ENCODE measurements around the gene KLK5. TPM values are rescaled to one million over a fixed set of nuclear protein-coding genes. Genes with fewer than 3 reads are reported as not detected.

Gene KLK5
- total and polyA plus RNA-seq, 2 of the 13 experiments (the other 11 are each of a cell fraction or from before 2014, with no cell fraction given), result not detected

- TF ChIP-seq THAP7 (CRISPR knock-in tag; IDR thresholded peaks at IDR 0.05) (no peak), ZBTB46 (CRISPR knock-in tag; IDR thresholded peaks at IDR 0.05; ENCODE audit: borderline replicate concordance) (no peak), ZNF878 (CRISPR knock-in tag; IDR thresholded peaks at IDR 0.05) (no peak), ZSCAN21 (CRISPR knock-in tag; IDR thresholded peaks at IDR 0.05; ENCODE audit: borderline replicate concordance) (no peak), ZNF484 (CRISPR knock-in tag; IDR thresholded peaks at IDR 0.05; ENCODE audit: borderline replicate concordance, low read depth) (no peak), GFI1 (CRISPR knock-in tag; IDR thresholded peaks at IDR 0.05; ENCODE audit: borderline replicate concordance) (no peak), CENPBD1 (CRISPR knock-in tag; IDR thresholded peaks at IDR 0.05; ENCODE audit: borderline replicate concordance, low read depth) (no peak), ATM (IDR thresholded peaks at IDR 0.05; ENCODE audit: borderline replicate concordance) (no peak), ETV5 (CRISPR knock-in tag; IDR thresholded peaks at IDR 0.05; ENCODE audit: borderline replicate concordance) (no peak), ZNF720 (CRISPR knock-in tag; IDR thresholded peaks at IDR 0.05) (no peak), ZNF557 (CRISPR knock-in tag; IDR thresholded peaks at IDR 0.05) (no peak)
Measured at GRCh38 chr19:50947123-50947522, 5.7 kb downstream of the KLK5 start (continued).

- no peak for FAIRE-seq
- no peak for TF ChIP-seq ZNF556 (CRISPR knock-in tag; IDR thresholded peaks at IDR 0.05; ENCODE audit: borderline replicate concordance)
- TF ChIP-seq GABPA (IDR thresholded peaks at IDR 0.05; ENCODE audit: low read depth, low read length), result no peak
- no peak for TF ChIP-seq GABPA (CRISPR knock-in tag; IDR thresholded peaks at IDR 0.05; ENCODE audit: low read depth)
- no peak for TF ChIP-seq RXRB (CRISPR knock-in tag; IDR thresholded peaks at IDR 0.05; ENCODE audit: borderline replicate concordance)
- TF ChIP-seq ELF1 (CRISPR knock-in tag; IDR thresholded peaks at IDR 0.05), result no peak
- no TSS peak for BruUV-seq (replicated peaks)
- Histone ChIP-seq H3K27ac (ENCODE audit: extremely low read length, insufficient read depth, low read length) (no peak overlapping the region), H3K36me3 (replicated peaks in 1 of 2; ENCODE audit: control insufficient read depth in 1 of 2, insufficient read depth in 2 of 2, low read length in 2 of 2) (no peaks in the 10 kb centered on the region), H2AFZ (ENCODE audit: low read length) (no peak overlapping the region), H3K79me2 (ENCODE audit: insufficient read depth, low read length) (no peaks in the 10 kb centered on the region), H4K20me1 (ENCODE audit: insufficient read depth, low read length) (no peaks in the 10 kb centered on the region), H3K4me1 (ENCODE audit: insufficient read depth, low read length) (no peaks in the 10 kb centered on the region), H3K4me2 (ENCODE audit: low read depth, low read length) (no peak overlapping the region), H3K27me3 (ENCODE audit: control insufficient read depth in 1 of 2, insufficient read depth in 2 of 2, low read length in 2 of 2) (peaks cover 0 to 7% of the 10 kb centered on the region in 2 experiments; a peak in 1 of 5 replicates), H3K4me3 (replicated peaks in 1 of 3; ENCODE audit: insufficient read depth in 1 of 3, low read depth in 2 of 3, low read length in 3 of 3) (no peak overlapping the region), H3K9ac (ENCODE audit: insufficient read depth, low read depth, low read length) (no peak overlapping the region), H3K9me3 (ENCODE audit: low read length) (no peaks in the 10 kb centered on the region)
- ChIA-PET CTCF (ENCODE audit: low intra/inter-chr PET ratio, low total read pairs) (no interaction called here), POLR2A (no interaction called here)
- in situ Hi-C loops (cut with HindIII; ENCODE audit: extremely low pct_ligation_motif_present, low pct_unique_long_range_greater_than_20kb), result loop anchor here (25.0 kb wide), 1 partner anchor 143 kb away; the partner anchor contains the start of gene KLK14
- ATAC-seq, result no peak
- WGBS (ENCODE audit: low lambda C conversion rate), result 37% methylated on average over 4 of the region's 4 CpGs
- DNase-seq (ENCODE audit: low spot score), result no peak
- intact Hi-C loops (cut with micrococcal nuclease; ENCODE audit: unreplicated experiment), result no loop called here
Measured at GRCh38 chr19:50944795-50945194, 8.0 kb downstream of the KLK5 start.
